Hippocampal formation (tissue), 2 donors: Measurements from ENCODE around the gene ZNF229.
"Not testable (repeated sequence)": the region's sequence is repeated elsewhere in the genome, so short reads cannot be mapped to it uniquely, and the experiment has no call there.

Experiments
- DNase-seq, 2 donors: peaks; one replicate each; lab custom pipeline; 2025; lab: John Stamatoyannopoulos, UW

Gene ZNF229

DNA sequence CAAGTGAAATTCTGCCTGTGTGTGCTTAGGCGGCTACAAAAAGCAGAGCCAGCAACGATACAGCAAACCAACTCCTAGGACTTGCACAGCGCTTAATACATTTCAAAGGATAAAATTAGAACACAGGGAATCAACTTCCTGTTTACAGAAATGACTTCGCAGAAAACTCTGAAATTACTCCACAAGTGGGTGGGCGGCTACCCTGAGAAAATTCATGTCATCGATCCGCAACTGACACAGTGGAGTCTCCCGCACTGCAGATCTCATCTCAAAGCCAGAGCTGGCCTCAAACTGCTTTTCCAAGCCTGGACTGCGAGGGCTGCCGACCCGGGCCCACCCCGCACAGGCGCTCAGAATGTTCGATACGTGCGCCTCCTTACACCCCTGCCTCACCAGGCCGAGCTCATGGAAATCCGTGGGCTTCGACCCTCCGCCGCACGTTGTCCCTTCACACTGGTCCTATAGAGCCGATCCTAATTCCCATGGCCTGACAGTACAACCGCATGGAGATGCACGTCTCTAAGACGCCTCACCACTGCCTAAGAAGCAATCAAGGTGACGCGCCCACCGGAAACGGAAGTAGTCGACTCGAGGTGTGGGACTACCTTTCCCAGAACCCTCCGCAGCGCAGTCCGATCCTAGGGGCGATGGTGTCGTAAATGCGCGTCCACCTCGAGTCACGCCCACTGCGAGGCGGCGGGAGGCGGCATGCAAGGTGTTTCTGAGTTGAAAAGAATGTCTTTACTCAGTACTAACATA lies at the start of gene ZNF229:
Gene ZNF229 (minus strand): TSS at position 557 of the 759 bp plus-strand sequence. CDS start 5,625 bp downstream, outside the sequence.
- DNase-seq: peak; percentile 46 to 73

DNA sequence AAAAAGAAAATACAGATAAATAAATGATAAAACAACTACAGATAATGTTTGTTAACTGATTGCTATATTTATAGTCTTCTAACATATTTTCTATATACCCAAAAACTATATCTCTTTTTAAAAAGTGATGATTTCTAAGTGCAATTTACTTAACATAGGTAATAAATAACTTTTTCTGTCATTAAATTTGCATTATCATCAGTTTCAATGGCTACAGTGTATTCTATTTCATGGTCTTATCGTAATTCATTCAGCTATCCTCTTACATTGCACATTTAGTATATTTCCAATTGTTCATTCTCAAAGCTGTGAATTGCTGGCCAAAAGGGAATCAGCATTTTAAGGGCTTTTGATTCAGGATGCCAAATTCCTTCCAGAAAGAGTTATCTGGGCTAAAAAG lies 48.4 kb upstream of the ZNF229 start:
- DNase-seq: no peak

DNA sequence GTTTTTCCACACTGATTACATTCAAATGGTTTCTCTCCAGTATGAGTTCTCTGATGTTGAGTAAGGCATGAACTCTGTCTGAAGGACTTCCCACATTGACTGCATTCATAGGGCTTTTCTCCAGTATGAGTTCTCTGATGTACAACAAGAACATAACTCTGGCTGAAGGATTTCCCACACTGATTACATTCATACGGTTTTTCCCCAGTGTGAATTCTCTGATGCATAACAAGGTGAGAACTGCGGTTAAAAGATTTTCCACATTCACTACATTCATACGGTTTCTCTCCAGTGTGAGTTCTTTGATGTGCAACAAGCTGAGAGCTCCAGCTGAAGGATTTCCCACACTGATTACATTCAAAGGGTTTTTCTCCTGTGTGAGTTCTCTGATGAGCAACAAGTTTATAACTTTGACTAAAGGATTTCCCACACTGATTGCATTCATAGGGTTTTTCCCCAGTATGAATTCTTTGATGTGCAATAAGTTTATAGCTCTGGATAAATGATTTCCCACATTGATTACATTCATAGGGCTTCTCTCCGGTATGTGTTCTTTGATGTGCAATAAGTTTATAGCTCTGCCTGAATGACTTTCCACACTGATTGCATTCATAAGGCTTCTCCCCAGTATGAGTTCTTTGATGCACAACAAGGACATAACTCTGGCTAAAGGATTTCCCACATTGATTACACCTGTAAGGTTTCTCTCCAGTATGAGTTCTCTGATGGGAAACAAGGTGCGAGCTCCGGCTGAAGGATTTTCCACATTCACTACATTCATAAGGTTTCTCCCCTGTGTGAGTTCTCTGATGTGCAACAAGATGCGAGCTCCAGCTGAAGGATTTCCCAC lies 28.5 kb upstream of the ZNF229 start:
- no peak for DNase-seq

DNA sequence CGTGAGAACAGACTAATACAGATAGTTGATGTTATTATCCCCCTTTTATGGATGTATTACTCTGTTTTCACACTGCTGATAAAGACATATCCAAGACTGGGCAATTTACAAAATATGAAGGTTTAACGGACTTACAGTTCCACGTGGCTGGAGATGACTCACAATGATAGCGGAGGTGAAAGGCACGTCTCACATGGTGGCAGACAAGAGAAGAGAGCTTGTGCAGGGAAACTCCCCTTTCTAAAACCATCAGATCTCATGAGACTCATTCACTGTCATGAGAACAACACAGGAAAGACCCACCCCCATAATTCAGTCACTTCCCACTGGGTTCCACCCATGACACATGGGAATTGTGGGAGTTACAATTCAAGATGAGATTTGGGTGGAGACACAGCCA lies 20.5 kb upstream of the ZNF229 start:
- not testable (repeated sequence) for DNase-seq

DNA sequence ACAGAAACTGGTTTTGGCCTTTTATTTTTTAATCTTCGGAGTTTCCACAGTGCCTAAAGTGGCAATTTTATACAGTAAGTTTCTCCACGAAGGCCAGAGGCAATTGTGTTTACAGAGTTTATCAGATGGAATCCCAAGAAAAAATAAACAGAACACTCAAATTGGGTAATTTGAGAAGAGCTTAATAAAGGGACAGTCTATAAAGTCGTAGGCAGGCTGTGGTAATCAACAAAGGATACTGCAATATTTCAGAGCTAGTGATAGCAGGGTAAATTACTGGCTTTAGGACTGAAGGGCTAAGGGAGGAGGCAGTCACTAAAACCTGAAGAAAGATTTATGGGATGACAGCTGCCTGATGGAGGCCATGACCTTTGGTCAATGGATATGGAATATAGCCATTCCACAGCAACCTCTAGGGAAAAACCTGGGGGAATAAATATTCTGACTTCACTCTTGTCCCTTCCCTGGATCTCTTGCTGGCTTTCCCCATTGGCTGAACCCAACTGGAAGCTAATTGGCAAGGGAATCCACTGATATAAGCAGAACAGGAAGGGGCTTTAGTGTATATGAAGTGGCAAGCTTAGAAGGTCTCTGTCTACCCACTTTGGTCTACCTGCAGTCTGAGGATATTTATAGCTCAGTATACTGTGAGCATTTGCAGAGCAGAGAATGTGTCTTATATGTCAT lies 14.5 kb upstream of the ZNF229 start:
- DNase-seq: not testable (repeated sequence)

DNA sequence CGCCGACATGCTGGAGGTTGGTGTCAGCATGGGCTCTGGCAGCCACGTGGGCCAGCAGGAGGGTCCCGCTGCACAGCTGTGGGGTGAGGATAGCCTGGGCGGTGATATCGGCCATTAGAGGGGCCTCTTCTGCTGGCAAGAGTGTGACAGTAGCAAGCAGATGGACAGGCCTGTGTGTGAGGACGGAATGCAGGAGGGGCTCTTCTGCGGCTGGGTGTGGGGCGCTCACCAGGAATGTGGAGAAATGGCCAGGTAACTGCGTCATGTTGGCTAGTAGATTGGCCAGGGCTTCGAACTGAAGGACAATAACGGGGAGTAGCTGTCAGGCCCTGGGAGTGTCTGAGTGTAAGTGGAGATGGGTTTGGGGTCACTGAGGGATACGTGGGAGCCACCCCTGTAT lies 7.7 kb upstream of the ZNF229 start:
- not testable (repeated sequence) for DNase-seq

DNA sequence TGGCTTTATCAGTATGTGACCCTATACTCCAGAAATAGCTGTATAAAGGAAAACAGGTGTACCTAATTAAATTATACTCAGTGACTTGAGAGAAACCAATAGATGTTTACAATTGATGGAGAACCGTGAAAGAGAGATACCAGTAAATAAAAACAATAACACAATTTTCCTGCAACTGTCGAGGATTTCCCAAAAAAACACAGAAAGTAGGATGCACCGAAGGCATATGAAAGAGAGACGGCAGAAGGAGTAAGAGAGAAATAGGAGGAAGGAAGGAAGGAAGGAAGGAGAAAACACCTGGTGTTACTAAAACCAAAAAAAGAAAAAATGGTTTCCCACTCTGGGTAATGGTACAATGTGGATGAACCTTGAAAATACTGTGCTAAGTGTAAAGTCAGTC lies 6.8 kb upstream of the ZNF229 start:
- no peak for DNase-seq

DNA sequence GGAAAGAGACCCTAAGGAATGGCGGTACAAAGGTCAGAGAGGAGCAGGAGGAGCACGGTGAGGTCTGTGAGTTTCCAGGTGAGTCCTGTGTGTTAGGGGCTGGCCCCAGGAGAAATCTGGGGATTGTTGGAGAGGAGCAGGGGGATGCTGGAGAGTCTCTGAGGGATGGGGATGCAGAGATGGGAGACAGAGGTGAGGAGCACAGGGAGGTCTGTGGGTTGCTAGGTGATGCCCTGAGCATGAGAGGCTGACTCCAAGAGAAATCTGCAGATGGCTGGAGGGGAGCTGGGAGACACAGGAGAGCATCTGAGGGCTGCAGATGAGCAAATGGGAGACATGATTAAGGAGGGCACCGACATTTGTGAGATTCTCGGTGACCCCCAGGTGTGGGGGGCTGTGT lies 4.1 kb upstream of the ZNF229 start:
- no peak for DNase-seq

DNA sequence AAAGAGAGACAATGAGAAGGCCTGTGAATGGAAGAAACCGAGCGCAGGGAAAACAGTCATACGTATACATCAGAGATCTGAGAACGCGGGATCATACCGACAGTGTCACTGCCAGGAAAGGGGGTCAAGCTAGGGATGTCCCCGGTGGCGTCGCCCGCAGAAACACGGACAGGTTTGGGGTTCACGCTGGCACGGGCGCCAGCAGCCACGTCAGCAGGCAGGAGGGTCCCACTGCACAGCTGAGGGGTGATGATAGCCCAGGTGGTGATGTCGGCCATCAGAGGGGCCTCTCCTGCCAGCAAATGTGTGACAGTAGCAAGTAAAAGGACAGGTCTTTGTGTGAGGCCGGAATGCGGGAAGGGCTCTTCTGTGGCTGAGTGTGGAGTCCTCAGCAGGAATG lies 3.4 kb upstream of the ZNF229 start:
- no peak for DNase-seq

DNA sequence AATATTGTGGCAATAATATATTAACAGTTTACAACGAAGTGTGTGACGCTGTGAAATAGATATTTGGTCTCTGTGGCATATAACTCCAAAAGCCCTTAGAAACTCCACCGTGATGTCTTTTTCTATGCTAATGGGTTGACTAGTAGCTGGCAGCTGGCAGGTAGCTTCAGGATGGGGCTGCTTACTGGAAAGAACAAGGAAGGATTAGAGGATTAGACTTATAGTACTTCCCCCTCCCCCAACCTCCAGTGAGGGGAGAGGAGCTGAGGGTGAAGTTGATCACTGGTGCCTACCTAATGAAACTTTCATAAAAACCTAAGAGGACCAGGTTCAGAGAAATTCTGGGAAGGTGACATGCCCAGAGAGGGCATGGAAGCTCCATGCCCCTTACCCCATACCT lies 9.8 kb downstream of the ZNF229 start:
- no peak for DNase-seq

DNA sequence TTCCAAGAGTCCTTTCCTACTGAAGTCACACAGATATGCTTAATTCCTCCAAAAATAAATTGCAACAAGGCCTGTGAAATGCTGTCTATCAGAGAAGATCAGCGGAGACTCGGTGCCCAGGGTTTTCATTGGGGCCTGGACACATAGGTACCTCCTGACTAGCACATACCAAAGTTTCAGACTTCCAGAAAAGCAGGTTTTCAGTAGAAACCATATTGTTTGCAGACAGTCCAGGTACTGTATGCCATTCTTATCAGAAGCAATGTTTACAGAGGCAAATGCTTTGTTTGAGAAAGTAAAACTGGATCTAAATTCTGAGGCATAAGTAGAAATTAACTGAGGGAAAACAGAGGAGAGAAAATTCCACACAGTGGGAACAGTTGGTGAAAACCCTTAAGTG lies 12.8 kb downstream of the ZNF229 start:
- DNase-seq: no peak

DNA sequence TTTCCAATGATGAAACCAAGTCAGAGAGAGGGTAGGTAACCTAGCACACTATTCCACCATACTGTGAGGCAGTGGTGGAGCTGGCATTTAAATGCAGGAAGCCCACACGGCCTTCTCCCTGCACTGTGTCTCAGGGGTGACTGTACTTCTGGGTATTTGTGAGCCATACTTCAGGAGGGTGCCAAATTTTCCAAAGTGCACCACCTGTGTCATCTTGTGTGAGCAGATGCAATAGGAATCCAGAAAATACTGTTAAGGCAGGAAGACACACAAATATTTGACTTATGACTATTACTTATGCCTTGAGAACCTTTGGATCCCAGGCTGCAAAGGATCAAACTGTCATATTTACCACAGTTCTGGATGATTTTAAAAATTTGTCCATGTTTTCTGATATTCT lies 17.3 kb downstream of the ZNF229 start:
- no peak for DNase-seq

DNA sequence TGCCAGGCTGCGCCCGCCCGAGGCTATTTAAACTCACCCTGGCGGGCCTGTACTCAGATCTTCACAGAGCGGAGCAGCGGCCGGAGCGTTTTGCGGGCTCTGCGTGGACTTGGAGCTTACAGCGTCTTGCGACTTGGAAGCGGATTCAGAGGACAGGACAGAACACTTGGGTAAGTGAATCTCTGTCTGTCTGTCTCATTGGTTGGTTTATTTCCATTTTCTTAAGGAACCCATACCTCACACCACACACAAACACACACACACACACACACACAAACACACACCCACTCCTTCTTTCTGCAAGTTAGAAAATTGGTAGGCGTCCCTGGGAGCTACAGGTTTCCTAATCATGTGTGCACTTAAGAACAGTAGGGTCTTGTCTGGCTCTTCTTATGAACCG lies 32.7 kb downstream of the ZNF229 start:
- not testable (repeated sequence) for DNase-seq

DNA sequence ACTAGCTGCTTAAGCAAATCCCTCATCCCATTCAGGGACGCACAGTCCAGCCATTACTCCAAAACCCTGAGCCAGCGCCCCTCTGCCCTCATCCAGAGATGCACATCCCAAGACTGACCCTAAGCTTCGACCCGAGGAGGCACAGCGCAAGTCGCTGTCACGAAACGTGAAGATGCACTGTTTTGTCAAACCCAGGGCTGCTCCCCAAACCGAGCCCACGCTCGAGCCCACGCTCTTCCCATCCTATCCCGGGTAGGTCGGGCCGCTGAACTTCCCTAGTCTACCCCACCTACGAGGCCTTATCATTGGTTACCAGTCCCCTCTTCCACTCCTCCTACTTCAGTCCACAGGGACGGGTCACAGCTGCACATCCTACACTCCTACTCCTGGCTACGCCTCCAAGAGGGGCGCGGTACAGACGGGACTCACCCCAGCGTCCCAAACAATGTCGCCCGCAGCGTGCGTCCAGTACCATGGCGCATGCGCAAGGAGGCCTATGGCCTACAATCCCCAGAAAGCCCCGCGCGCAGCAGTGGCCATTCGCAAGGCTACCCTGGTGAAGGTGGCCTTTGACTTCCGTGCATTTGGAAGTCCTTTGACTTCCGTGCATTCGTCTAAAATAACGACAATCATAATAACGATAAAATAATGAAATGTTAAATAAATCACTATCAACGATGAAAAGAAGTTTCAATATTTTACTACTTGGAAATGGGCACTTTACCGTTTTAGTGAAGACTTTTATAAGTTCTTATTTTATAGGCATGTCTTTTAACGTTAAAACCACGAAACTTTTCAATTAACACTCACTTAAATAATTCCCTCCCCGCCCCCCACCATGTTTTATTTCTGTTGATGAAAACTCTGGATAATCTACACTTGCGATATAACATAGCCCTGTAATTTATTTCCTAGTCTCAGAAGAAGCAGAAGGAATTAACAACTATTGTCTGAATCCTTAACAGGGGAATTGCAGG lies 46.8 kb downstream of the ZNF229 start, which contains the start of gene ZNF285:
Gene ZNF285 (minus strand): TSS at position 470 of the 977 bp plus-strand sequence. CDS start 4,395 bp downstream, outside the sequence.
- no peak for DNase-seq

DNA sequence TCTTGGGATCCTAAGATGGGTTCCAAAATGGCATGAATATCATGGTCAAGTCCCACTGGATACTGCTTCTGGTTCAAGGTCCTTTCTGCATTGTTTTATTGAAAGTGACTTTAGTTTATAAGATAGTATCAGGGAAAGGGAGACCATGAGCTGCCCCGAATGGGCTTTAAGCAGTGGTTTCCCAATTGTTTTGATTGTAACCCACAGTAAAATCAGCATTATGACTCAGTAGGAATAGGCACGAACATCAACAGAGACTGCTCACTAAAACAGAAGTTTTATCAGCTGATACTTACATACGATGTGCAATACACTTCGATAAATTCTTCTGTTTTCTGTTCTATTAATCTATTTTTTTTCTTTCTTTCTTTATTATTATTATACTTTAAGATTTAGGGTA lies 59.0 kb downstream of the ZNF229 start:
- DNase-seq: not testable (repeated sequence)
